ENCODE data around the gene RIMKLA.

GRCh38 chr1:42449256-42449655, 68.7 kb downstream of the RIMKLA start:
- TF ChIP-seq CTCF (conservative IDR thresholded peaks at IDR 0.05; ENCODE audit: low read length): no peak
- no peak for TF ChIP-seq EZH2phosphoT487 (IDR thresholded peaks at IDR 0.05; ENCODE audit: borderline replicate concordance, low read depth, low read length)
